ENCODE data around the gene NCKAP1.

NCKAP1 gene

GRCh38 chr2:183035954-183036669, 2.1 kb downstream of the NCKAP1 start:
- DNase-seq (ENCODE audit: extremely low spot score), result peak; percentile 34
- CTCF ChIA-PET, result interaction anchor here (0.7 to 1.1 kb wide), 3 partner anchors 10 to 18 kb away, joined by 3 read pairs; no protein-coding TSS in a partner anchor
- no peak for TF ChIP-seq CTCF (IDR thresholded peaks at IDR 0.05; ENCODE audit: control extremely low read depth, extremely low read depth, low read depth, missing control alignments)
- POLR2A ChIA-PET, result no interaction called here

- no peak for DNase-seq (ENCODE audit: extremely low spot score)
- no peak for TF ChIP-seq CTCF (IDR thresholded peaks at IDR 0.05; ENCODE audit: control extremely low read depth, extremely low read depth, low read depth, missing control alignments)
- ChIA-PET CTCF (interaction anchor here (1.1 kb wide), 1 partner anchor 19 kb away, joined by 3 read pairs; no protein-coding TSS in a partner anchor), POLR2A (no interaction called here)
These were observed 2.8 kb downstream of the NCKAP1 start for GRCh38 chr2:183035298-183035953.

- POLR2A ChIA-PET, result no interaction called here
- DNase-seq (ENCODE audit: extremely low spot score), result no peak
- no peak for TF ChIP-seq CTCF (IDR thresholded peaks at IDR 0.05; ENCODE audit: control extremely low read depth, extremely low read depth, low read depth, missing control alignments)
- CTCF ChIA-PET, result no interaction called here
These were observed 3.5 kb downstream of the NCKAP1 start for GRCh38 chr2:183034806-183035205.

- TF ChIP-seq CTCF (IDR thresholded peaks at IDR 0.05; ENCODE audit: control extremely low read depth, extremely low read depth, low read depth, missing control alignments), result no peak
- CTCF ChIA-PET, result no interaction called here
- DNase-seq (ENCODE audit: extremely low spot score), result no peak
- POLR2A ChIA-PET, result no interaction called here
These were observed 4.3 kb downstream of the NCKAP1 start for GRCh38 chr2:183033951-183034350.

- CTCF ChIA-PET, result no interaction called here
- POLR2A ChIA-PET, result no interaction called here
- TF ChIP-seq CTCF (IDR thresholded peaks at IDR 0.05; ENCODE audit: control extremely low read depth, extremely low read depth, low read depth, missing control alignments), result no peak
- no peak for DNase-seq (ENCODE audit: extremely low spot score)
These were observed 6.1 kb downstream of the NCKAP1 start for GRCh38 chr2:183031911-183032794.

GRCh38 chr2:183029219-183029618, 9.0 kb downstream of the NCKAP1 start:
- ChIA-PET CTCF (interaction anchor here (0.8 kb wide), 1 partner anchor 15 kb away, joined by 3 read pairs; no protein-coding TSS in a partner anchor), POLR2A (no interaction called here)
- TF ChIP-seq CTCF (IDR thresholded peaks at IDR 0.05; ENCODE audit: control extremely low read depth, extremely low read depth, low read depth, missing control alignments), result no peak
- no peak for DNase-seq (ENCODE audit: extremely low spot score)

Measured in GM10248 (cell line).